Keratinocyte (primary cell): ENCODE results near the gene GATD1. TPM values are rescaled to one million over a fixed set of nuclear protein-coding genes. Genes with fewer than 3 reads are reported as not detected.

Source experiments
- DNase-seq: peaks from one replicate; pipeline ENCODE4 v3.0.0-alpha.2; 2011; ENCODE audit warnings: low read depth, missing footprints, low spot score
- FAIRE-seq: peaks from 2 replicates; lab custom pipeline; 2011; peaks lifted over from hg19 to GRCh38; lab: Jason Lieb, UNC
- H2AFZ ChIP-seq: 2 replicates; pipeline ENCODE4 v1.6.0; 2012; ENCODE audit warnings: low read length, control low read depth, inconsistent platforms; ENCODE audit not compliant: control insufficient read depth
- H3K27ac ChIP-seq: 2 replicates; pipeline ENCODE4 v1.5.1; 2011; ENCODE audit warnings: low read length; ENCODE audit not compliant: control insufficient read depth, insufficient read depth
- H3K27me3 ChIP-seq: 3 replicates; pipeline ENCODE4 v1.6.0; 2011; ENCODE audit warnings: low read length; ENCODE audit not compliant: control insufficient read depth, insufficient read depth; ENCODE audit errors: extremely low read depth
- H3K36me3 ChIP-seq, 2 experiments: 2 replicates in 1 of 2; 3 replicates in 1 of 2; pipeline ENCODE4 v1.5.1; 2011; ENCODE audit warnings: low read length in 2 of 2, mild to moderate bottlenecking in 1 of 2; ENCODE audit not compliant: control insufficient read depth in 2 of 2, insufficient read depth in 2 of 2; ENCODE audit errors: extremely low read depth in 1 of 2
- H3K4me1 ChIP-seq: 3 replicates; pipeline ENCODE4 v1.5.1; 2011; ENCODE audit warnings: low read length; ENCODE audit not compliant: control insufficient read depth, insufficient read depth; ENCODE audit errors: extremely low read depth
- H3K4me2 ChIP-seq: 3 replicates; pipeline ENCODE4 v1.6.0; 2011; ENCODE audit warnings: low read depth, low read length; ENCODE audit not compliant: control insufficient read depth, insufficient read depth; ENCODE audit errors: extremely low read depth
- H3K4me3 ChIP-seq, 3 experiments: fragments of 200-600 bp in 1 of 3; sonication (generic) in 1 of 3; 2 replicates in 2 of 3; 3 replicates in 1 of 3; pipeline ENCODE4 v1.5.1; 2011 to 2016; ENCODE audit warnings: low read length in 3 of 3, mild to moderate bottlenecking in 3 of 3, control low read depth in 2 of 3, inconsistent platforms in 1 of 3, low read depth in 1 of 3, mixed read lengths in 1 of 3, mixed run types in 1 of 3, moderate library complexity in 1 of 3; ENCODE audit not compliant: control insufficient read depth in 2 of 3, insufficient read depth in 2 of 3; ENCODE audit errors: extremely low read depth in 1 of 3
- H3K79me2 ChIP-seq: 2 replicates; pipeline ENCODE4 v1.6.0; 2012; ENCODE audit warnings: low read length; ENCODE audit not compliant: control insufficient read depth, insufficient read depth
- H3K9ac ChIP-seq: 3 replicates; pipeline ENCODE4 v1.6.0; 2011; ENCODE audit warnings: low read length; ENCODE audit not compliant: control insufficient read depth, insufficient read depth; ENCODE audit errors: extremely low read depth
- H3K9me1 ChIP-seq: 3 replicates; pipeline ENCODE4 v1.6.0; 2011; ENCODE audit warnings: low read length; ENCODE audit not compliant: control insufficient read depth, insufficient read depth; ENCODE audit errors: extremely low read depth
- H3K9me3 ChIP-seq: 2 replicates; pipeline ENCODE4 v1.5.1; 2012; ENCODE audit warnings: low read depth, low read length; ENCODE audit not compliant: control insufficient read depth
- H4K20me1 ChIP-seq: 3 replicates; pipeline ENCODE4 v1.6.0; 2011; ENCODE audit warnings: low read length; ENCODE audit not compliant: control insufficient read depth, insufficient read depth; ENCODE audit errors: extremely low read depth
- EZH2 ChIP-seq: IDR thresholded peaks from one replicate; pipeline ENCODE4 v1.6.1; 2012; ENCODE audit warnings: inconsistent platforms, mild to moderate bottlenecking, low read length, moderate library complexity
- dilution Hi-C: fragments of 300-500 bp; cut with MboI; formaldehyde crosslinking; loops from one replicate; pipeline ENCODE4 v1.7.0; 2020; ENCODE audit warnings: low sequenced_read_pairs; ENCODE audit not compliant: extremely low pct_ligation_motif_present
- polyA plus RNA-seq, 5 experiments: library from polyadenylated mRNA; depleted of rRNA in 3 of 5; stranded (reverse) in 3 of 5; stranded (forward) in 1 of 5; unstranded in 1 of 5; fragments of >200 nt; gene quantifications; 1 replicate in 1 of 5; 2 replicates in 3 of 5; 3 replicates in 1 of 5; pipeline versions ENCODE4 v1.2.1 to v1.2.3, GENCODE V29; 2011 to 2012; ENCODE audit warnings: missing spikeins in 2 of 5, low read depth in 1 of 5, low replicate concordance in 1 of 5
- TF ChIP-seq, protein P1 (sequence below), 3 experiments: IDR thresholded peaks in 1 of 3; conservative IDR thresholded peaks in 1 of 3; optimal IDR thresholded peaks in 1 of 3; 2 replicates in 2 of 3; 3 replicates in 1 of 3; pipeline versions ENCODE3 to v1.5.1; 2011; ENCODE audit warnings: low read length in 3 of 3, mild to moderate bottlenecking in 3 of 3, moderate library complexity in 2 of 3, control low read depth in 1 of 3, inconsistent platforms in 1 of 3; ENCODE audit not compliant: insufficient read depth in 2 of 3; ENCODE audit errors: extremely low read depth in 1 of 3

The GATD1 gene
- polyA plus RNA-seq, 1 donor (not counting 4 experiments of a cell fraction or from before 2014, with no cell fraction given), result 24.4 TPM

GRCh38 chr11:773830-774229, 3.5 kb downstream of the GATD1 start:
- H3K27me3 ChIP-seq, result no peaks in the 10 kb centered on the region
- H3K4me2 ChIP-seq, result no peak overlapping the region
- peaks cover 15% of the 10 kb centered on the region for H4K20me1 ChIP-seq
- no peak overlapping the region for H3K27ac ChIP-seq
- no peak overlapping the region for H3K9ac ChIP-seq
- dilution Hi-C loops, result no loop called here
- no peak overlapping the region for H3K4me3 ChIP-seq
- peaks cover 18% of the 10 kb centered on the region for H3K4me1 ChIP-seq
- H3K9me1 ChIP-seq, result peaks cover 12% of the 10 kb centered on the region
- no peak for FAIRE-seq
- no peaks in the 10 kb centered on the region for H3K9me3 ChIP-seq
- DNase-seq, result no peak
- H3K36me3 ChIP-seq, result peaks cover 39 to 40% of the 10 kb centered on the region in 2 experiments
- peaks cover 78% of the 10 kb centered on the region for H3K79me2 ChIP-seq
- TF ChIP-seq EZH2, result no peak
- TF ChIP-seq, protein P1, sequence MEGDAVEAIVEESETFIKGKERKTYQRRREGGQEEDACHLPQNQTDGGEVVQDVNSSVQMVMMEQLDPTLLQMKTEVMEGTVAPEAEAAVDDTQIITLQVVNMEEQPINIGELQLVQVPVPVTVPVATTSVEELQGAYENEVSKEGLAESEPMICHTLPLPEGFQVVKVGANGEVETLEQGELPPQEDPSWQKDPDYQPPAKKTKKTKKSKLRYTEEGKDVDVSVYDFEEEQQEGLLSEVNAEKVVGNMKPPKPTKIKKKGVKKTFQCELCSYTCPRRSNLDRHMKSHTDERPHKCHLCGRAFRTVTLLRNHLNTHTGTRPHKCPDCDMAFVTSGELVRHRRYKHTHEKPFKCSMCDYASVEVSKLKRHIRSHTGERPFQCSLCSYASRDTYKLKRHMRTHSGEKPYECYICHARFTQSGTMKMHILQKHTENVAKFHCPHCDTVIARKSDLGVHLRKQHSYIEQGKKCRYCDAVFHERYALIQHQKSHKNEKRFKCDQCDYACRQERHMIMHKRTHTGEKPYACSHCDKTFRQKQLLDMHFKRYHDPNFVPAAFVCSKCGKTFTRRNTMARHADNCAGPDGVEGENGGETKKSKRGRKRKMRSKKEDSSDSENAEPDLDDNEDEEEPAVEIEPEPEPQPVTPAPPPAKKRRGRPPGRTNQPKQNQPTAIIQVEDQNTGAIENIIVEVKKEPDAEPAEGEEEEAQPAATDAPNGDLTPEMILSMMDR (optimal IDR thresholded peaks at IDR 0.05 in 1 of 3, IDR thresholded peaks at IDR 0.05 in 1 of 3, conservative IDR thresholded peaks at IDR 0.05 in 1 of 3; ENCODE audit: extremely low read depth in 1 of 3, insufficient read depth in 2 of 3, low read length in 3 of 3), result no peak
- H2AFZ ChIP-seq, result no peak overlapping the region

DNA sequence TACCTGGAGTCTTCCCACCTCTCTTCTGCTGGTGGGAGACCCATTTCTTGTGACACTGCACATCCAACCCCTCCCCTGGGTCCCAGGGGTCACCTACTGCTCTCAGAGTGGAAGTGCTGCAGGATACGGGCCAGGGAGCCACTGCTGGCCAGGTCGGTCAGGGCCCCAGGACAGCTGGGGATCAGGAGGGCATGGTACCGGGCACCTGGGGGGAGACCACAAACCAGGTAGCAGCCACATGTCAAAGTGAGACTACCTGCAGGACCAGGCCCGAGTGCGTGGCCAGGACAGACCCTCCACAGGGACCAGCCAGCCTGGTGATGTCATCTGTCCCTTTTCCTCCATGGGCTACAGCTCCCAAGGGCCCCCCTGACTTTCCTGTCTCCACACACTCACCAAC, 3.9 kb downstream of the GATD1 start:
- peaks cover 12% of the 10 kb centered on the region for H3K9me1 ChIP-seq
- FAIRE-seq, result no peak
- H3K27ac ChIP-seq, result no peak overlapping the region
- peaks cover 15% of the 10 kb centered on the region for H4K20me1 ChIP-seq
- H2AFZ ChIP-seq, result no peak overlapping the region
- no peak overlapping the region for H3K4me2 ChIP-seq
- H3K4me3 ChIP-seq, result no peak overlapping the region
- no peaks in the 10 kb centered on the region for H3K27me3 ChIP-seq
- peaks cover 15% of the 10 kb centered on the region for H3K4me1 ChIP-seq
- peaks cover 39 to 40% of the 10 kb centered on the region in 2 experiments for H3K36me3 ChIP-seq
- no peak for DNase-seq
- H3K79me2 ChIP-seq, result peaks cover 74% of the 10 kb centered on the region
- no peak overlapping the region for H3K9ac ChIP-seq
- no peaks in the 10 kb centered on the region for H3K9me3 ChIP-seq
- no peak for TF ChIP-seq EZH2
- TF ChIP-seq, protein P1 (optimal IDR thresholded peaks at IDR 0.05 in 1 of 3, IDR thresholded peaks at IDR 0.05 in 1 of 3, conservative IDR thresholded peaks at IDR 0.05 in 1 of 3; ENCODE audit: extremely low read depth in 1 of 3, insufficient read depth in 2 of 3, low read length in 3 of 3), result no peak
- dilution Hi-C loops, result no loop called here
